GM19238 (cell line): ENCODE data around the gene OLFM3.

ENCODE experiments used
- DNase-seq: peaks from one replicate; pipeline ENCODE4 v3.0.0; 2011; ENCODE audit warnings: low spot score; ENCODE audit not compliant: insufficient read length

The OLFM3 gene

DNA sequence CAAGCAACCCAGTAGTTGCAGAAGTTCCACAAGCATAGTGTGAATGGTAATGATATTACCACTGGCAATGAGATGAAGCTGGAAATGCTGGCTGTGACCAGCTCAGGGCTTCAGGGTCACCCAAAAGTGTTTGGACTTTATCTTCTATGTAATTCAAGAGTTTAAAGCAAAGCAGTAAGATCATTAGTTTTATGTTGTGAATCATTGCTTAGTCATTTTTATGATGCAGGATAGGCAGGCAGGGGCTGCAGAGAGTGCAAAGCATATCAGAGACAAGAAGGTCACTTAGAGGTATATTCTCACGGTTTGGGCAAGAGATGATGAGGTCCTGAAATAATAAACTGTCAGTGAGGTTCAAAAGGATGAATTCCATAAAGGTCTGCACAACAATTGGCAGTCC lies 147.4 kb downstream of the OLFM3 start:
- DNase-seq: no peak

DNA sequence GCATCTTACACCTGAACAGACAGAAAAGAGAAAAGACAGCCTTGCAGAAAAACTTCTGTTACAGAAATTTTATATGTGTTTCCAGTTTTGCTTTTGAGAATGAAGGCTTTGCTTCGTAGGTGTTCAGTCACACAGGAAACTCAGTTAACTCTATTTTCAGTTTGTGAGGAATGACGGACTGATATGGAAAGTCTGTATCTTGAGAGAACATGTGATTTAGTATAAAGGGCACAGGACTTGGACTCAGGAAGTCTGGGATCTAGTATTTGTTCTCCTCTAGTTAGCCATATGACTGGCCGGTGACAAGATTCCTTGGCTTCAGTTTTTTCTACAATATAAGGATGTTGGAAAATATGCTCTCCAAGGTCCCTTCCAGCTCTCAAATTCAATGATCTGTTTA lies 149.1 kb downstream of the OLFM3 start:
- DNase-seq: no peak

DNA sequence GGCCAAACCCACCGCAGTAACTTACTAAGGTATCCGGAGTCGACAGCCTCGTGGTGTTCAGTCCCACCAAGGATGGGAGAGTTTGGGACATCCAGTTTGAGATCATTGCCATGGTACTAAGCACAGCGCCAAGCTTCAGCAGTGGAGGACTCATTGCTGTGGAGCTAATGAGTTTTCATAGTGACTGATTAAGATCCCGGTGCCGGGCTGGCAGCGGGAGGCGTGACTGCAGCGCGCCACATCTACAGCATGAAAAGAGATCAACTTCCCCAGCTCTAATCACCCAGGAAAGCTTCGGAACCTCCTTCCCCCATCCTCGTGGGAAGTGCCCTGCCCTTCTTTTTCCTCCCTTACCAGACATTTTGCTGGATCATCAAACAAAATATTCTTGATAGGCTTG lies 149.9 kb downstream of the OLFM3 start:
- no peak for DNase-seq

DNA sequence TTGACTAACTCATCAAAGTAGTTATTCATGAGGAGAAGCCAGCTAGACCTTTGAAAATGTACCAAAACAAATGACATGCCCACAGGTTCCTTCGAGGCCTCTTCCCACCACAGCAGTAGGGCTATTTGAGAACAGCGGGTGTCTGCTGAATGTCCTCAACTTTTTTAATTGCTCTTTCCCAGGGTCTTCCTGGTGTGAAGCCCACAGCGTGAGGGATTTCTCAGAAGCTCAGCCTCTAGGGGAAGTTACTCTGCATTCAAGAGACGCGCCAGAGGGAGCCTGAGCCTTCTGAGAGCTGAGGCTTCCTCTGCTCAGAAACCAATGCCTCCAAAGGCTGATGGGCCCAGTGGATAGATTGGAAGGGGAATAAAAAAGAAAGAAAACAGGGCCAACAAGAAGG lies 153.6 kb downstream of the OLFM3 start:
- no peak for DNase-seq

DNA sequence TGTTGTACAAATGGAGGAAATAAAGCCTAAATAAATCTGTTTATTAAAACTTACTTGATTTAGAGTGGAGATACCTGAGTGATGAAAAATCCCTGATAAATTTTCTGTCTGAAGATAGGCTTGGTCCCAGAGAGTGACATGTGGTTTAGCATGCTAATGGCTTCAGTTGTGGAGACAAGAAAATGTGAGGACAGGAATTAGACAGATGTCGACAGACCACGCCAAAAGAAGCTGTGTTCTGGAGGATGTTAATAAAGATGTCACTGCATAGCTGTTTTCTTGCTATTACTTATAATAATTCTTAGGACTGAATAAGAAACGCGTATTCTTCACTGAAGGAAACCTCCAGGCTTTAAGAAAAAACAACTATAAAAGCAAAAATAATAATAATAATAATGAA lies 154.9 kb downstream of the OLFM3 start:
- no peak for DNase-seq

DNA sequence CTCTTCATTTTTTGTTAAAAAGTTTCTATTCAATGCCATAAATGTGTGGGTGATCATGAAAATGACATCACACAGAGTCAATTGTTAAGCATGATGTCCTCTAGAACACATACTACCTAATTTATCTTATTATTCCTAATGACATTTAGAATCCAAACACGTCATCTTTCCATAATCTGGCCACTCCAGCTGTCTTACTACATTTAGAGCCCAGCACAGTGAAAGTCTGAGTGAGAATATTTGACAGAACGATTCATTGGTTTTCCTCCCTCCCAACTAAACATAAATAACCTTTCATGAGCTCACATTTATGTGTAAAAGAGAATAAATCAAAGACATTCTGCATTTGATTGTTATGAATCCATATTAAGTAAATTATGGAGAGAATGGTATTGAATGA lies 160.7 kb downstream of the OLFM3 start:
- no peak for DNase-seq

DNA sequence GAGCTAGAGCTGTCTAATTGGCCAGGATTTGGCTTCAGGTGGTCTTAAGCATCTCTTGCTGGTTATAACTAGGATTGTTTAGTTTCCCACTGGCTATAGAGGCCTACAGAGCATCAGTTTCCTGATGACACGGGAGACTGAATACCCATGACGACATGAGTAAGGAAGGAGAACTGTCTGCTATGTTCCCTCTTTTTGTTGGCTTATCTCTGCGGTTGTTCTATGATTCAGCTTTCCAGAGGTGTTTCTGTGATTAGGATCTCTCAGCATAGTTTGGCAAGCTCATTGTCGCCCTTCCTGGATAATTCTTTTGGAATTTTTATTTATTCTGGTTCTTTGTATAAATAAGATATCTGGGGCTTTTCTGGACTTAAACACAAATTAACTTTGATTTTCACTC lies 163.4 kb downstream of the OLFM3 start:
- DNase-seq: no peak

DNA sequence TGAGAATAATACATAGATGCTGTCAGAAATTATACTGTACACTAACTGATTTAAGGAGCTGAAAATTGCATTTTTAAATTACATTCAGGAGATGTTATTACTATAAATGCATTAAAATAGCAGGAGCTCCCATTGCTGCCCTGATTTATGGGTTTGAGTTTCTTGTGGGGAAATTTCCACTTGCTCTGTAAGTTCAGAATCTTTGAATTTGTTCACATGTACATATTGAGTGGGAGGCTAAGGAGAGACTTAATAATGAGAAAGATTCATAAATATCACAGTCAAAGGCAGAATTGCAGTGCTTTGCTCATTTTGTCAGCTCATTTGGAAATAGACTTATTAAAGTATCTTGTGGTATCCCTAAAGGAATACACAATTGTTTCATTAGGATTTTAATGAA lies 170.3 kb downstream of the OLFM3 start:
- DNase-seq: no peak

DNA sequence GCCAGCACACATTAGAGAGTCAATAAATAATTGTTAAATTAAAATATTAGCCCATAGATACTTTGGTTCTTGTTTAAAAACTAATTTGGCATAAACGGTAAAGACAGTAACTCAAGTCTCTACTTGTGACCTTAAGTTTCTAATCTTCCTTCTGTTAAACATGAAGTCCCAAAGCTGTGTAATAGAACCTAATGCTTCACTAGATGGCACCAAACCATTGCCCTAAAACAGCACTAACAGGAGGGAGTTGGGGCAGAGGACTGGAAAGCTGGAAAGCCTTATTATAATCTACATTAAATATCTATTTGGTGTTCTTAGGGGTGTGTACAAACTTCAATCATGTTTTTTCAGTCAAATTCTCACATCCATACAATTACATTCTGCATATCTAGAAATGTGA lies 176.7 kb downstream of the OLFM3 start:
- no peak for DNase-seq

DNA sequence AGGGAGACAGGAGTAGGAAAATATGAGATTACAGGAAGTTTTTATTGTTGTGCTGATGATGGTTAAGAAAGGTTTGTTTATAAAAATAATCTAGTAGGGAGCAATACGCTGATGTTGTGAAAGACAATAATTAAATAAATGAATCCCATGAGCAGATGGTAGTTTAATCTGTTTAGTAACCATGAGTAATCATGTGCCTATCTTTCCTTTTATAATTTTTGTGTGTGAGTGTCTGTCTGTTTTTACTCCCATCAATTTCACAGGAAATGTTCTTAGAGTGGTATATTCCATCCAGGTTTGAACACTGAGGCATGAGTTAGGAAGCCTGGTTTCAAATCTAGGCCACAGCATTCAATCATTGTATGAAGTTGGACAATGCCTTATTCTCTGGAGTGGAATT lies 180.5 kb downstream of the OLFM3 start:
- DNase-seq: no peak

DNA sequence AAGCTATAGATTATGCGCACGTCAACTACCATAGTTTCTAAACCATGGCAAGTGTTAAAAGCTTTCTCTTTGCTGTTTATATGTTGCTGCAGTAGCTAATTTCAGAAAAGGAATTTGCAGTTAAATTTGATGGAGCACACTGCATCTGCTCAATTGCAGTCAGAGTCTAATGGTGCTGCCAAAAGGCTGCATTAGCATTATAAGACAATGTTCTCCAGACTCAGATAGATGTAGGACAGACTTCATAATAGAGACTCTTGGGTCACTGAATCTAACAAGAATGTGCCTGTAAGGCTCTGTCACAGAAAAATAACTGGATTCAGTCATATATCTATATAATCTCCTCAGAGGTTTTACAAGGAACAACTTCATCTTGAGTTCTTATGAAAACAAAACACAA lies 198.3 kb downstream of the OLFM3 start:
- DNase-seq: no peak

DNA sequence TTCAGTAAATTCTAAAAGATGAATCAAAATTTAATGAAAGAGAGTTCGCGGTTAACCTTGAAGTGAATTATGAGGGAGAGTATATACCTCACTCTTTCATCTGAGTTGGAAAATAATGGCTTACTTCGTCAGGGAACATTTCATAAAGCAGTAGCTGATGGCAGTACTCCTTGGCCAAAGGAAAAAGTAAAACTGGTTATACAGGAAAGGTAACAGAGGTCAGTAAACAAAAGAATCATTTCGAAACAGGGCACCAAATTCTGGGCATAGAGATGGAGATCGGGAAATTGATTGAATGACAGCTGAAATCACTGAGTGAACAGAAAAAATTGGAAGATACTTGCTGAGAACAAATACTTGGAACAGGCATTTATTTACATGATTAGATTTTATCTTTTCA lies 199.0 kb downstream of the OLFM3 start:
- DNase-seq: no peak

DNA sequence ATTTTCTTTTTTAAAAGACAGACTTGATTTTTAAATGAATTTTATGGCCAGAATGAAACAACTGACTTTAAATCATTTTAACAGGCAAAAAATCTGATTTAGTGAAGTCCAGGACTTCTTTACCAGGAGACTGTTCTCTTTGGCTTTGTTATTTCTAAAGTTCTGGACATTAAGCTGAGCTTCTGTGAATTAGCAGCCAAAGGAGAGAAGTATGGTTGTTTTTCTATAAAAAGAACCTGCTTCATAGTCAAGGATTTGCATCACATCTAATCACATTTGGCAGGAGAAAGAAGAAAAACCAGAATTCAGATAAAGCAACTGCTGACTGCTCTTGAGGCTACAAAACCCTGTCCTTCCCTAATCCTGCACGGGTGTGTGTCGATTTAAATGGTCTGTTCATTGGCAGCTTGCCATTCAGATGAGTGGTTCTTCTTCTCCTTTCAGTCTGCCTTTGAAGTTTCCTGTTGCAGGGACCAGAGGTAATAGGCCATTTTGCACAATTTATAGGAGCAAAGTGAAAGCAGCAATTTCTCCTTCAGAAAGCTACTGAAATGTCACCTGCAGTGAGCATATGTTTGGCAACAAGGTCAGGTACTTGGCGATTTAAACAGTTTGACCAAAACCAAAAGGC lies 215.4 kb downstream of the OLFM3 start:
- no peak for DNase-seq

DNA sequence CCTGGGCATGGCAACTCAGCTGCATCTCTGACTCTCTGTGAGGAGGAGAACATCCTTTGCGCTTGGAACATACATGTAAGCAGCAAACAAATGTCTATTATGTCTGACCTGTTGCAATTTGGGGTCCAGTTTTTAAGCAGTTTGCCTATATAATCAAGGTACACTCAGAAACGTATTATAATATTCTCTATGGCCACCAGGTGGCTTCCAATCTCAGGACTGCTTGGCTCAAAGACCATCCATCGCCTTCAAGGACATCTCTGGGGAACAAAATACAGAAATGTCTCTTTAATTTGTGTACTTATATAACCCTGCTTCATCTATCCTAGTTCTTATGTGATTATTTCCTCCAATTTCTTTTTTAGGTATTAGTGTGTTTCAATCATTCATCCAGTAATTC lies 227.2 kb downstream of the OLFM3 start:
- no peak for DNase-seq

DNA sequence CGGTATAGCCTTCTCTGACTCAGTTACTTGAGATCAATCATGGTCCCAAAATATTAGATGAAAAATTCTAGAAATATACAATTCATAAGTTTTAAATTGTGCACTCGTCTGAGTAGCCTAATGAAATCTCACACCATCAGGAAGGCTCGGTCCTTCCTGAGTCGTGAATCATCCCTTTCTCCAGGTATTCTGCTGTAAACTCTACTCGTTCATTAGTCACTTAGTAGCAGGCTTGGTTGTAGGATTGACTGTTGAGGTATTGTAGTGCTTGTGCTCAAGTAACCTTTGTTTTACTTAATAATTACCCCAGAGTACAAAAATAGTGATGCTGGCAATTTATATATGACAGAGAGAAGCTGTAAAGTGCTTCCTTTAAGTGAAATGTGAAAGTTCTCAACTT lies 238.7 kb downstream of the OLFM3 start:
- no peak for DNase-seq

DNA sequence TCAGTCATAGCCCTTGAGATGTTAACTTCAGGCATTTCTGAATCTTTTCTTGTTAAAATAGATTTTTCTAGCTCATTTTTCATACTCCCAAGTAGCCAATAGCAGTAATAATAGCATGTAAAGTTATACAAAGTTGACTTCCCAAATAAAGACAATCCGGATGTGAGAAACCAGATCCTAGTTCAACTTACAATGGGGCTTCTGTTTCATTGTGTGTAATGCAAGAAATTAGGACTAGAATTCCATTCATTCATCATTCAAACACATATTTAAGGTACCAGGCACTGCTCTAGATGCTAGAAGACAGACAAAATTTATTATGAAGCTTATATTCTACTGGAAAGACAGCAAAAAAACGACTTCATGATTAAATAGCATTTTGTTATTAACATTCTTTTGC lies 240.3 kb downstream of the OLFM3 start:
- DNase-seq: no peak
